ENCODE results near the gene EPS8L1.

EPS8L1 gene

DNA sequence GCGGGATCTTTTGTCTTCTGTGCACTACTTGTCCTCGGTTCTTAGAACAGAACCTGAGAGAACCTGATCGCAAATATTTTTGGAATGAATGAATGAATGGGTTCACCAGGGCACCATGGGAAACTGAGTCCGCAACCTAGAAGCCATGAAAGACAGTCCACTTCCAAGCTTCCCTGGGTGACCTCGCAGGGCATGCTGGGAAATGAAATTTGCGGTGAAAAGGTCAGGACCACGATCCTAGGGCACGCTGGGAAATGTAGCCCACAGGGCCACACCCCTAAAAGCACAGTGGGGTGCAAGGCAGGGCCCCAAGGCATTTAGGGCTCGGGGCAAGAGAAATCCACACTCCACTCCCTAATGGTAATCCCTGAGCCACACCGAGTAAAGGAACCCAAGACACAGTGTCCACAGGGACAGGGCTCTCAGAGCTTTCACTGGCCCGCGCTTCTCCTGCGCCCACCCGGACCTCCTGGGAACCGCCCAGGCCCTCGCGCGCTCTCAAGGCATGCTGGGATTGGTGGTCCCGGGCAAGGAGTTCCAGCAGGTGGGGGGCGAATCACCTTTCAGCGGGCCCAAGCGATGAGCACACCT lies 42.8 kb downstream of the EPS8L1 start:
- Histone ChIP-seq H3K9ac (ENCODE audit: low read length in 2 of 2) (peak overlapping the region in 1 of 2 donors; percentile 63), H3K36me3 (ENCODE audit: control insufficient read depth in 2 of 2, insufficient read depth in 2 of 2, low read length in 2 of 2) (no peaks in the 10 kb centered on the region), H3K27ac (ENCODE audit: low read length) (peak overlapping the region; percentile 58), H3K27me3 (ENCODE audit: control insufficient read depth in 1 of 2, insufficient read depth in 2 of 2, low read length in 2 of 2) (no peaks in the 10 kb centered on the region), H3K4me1 (ENCODE audit: control insufficient read depth, insufficient read depth, low read length) (peaks cover 38% of the 10 kb centered on the region), H3K9me3 (ENCODE audit: control insufficient read depth in 2 of 2, low read length in 2 of 2) (no peaks in the 10 kb centered on the region), H3K4me3 (ENCODE audit: low read length in 2 of 2) (peak overlapping the region; percentile 80 to 90)

DNA sequence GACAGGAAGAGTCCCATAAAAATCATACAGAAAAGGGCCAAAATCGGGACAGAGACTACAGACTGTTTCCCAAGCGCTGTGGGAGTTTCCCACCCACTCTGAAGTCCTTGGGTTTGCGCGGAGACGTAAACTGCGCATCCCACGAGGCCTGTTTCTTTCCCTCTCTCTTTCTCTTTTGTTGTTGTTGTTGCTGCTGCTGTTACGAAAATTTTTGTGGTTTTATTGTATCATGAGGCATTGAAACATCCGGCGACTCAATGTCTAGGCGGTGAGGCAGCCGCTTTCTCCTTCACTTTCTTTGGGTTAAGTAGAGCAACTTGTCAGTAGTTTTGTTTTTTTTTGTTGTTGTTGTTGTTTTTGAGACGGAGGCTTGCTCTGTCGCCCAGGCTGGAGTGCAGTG lies 43.4 kb downstream of the EPS8L1 start:
- no peak overlapping the region for H3K9ac ChIP-seq (ENCODE audit: low read length in 2 of 2)
- H3K9me3 ChIP-seq (ENCODE audit: control insufficient read depth in 2 of 2, low read length in 2 of 2) = no peaks in the 10 kb centered on the region
- H3K4me1 ChIP-seq (ENCODE audit: control insufficient read depth, insufficient read depth, low read length) = peaks cover 33% of the 10 kb centered on the region
- H3K4me3 ChIP-seq (ENCODE audit: low read length in 2 of 2) = no peak overlapping the region
- H3K36me3 ChIP-seq (ENCODE audit: control insufficient read depth in 2 of 2, insufficient read depth in 2 of 2, low read length in 2 of 2) = no peaks in the 10 kb centered on the region
- peaks cover 0 to under 1% of the 10 kb centered on the region in 2 donors for H3K27me3 ChIP-seq (ENCODE audit: control insufficient read depth in 1 of 2, insufficient read depth in 2 of 2, low read length in 2 of 2)
- no peak overlapping the region for H3K27ac ChIP-seq (ENCODE audit: low read length)

DNA sequence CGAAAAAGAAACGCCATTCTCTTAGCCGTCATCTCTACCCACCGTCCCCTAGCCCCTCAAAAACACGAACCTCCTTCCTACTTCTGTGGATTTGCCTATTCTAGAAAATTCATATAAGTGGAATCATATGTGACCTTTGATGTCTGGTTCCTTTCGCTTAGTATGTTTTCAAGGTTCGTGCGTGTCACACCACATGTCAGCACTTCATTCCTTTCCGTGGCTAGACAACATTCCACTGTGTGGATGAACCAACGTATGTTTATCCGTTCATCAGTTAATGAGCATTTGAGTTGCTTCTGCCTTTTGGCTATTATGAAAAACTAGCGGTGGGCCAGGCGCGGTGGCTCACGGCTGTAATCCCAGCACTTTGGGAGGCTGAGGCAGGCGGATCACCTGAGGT lies 55.8 kb downstream of the EPS8L1 start:
- H3K36me3 ChIP-seq (ENCODE audit: control insufficient read depth in 2 of 2, insufficient read depth in 2 of 2, low read length in 2 of 2) = no peaks in the 10 kb centered on the region
- no peak overlapping the region for H3K9ac ChIP-seq (ENCODE audit: low read length in 2 of 2)
- H3K4me3 ChIP-seq (ENCODE audit: low read length in 2 of 2) = no peak overlapping the region
- H3K9me3 ChIP-seq (ENCODE audit: control insufficient read depth in 2 of 2, low read length in 2 of 2) = no peaks in the 10 kb centered on the region
- peaks cover 18 to 21% of the 10 kb centered on the region in 2 donors for H3K27me3 ChIP-seq (ENCODE audit: control insufficient read depth in 1 of 2, insufficient read depth in 2 of 2, low read length in 2 of 2)
- H3K4me1 ChIP-seq (ENCODE audit: control insufficient read depth, insufficient read depth, low read length) = no peaks in the 10 kb centered on the region
- H3K27ac ChIP-seq (ENCODE audit: low read length) = no peak overlapping the region

DNA sequence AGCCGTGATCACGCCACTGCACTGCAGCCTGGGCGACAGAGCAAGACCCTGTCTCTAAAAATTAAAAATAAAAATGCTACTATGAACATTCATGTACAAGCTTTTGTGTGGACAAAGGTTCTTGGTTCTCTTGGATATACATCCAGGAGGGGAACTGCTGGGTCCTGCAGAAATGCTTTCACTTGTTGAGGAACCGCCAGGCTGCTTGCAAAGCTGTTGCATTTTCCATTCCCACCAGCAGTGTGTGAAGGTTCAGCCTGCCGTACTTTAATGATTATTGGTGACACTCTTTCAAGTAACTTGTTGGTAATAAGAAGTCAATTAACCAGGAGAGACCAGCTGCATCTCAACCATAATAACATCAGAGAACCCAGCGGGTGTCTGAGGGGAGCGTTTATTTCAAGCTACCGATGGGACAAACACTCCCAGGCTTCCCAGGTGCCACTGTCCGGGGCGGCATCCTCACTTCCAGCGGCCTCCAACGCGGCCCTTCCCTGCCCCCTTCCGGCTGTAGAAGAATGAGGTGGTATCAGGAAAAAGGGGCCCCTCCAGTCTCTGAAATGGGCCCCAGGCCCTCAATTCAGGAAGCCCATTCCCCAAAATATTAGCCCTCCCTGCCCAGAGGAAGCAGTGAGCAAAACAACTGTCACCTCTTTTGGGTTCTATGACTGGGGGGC lies 56.9 kb downstream of the EPS8L1 start:
- H3K9me3 ChIP-seq (ENCODE audit: control insufficient read depth in 2 of 2, low read length in 2 of 2) = no peaks in the 10 kb centered on the region
- H3K27me3 ChIP-seq (ENCODE audit: control insufficient read depth in 1 of 2, insufficient read depth in 2 of 2, low read length in 2 of 2) = peaks cover 23 to 26% of the 10 kb centered on the region in 2 donors
- H3K36me3 ChIP-seq (ENCODE audit: control insufficient read depth in 2 of 2, insufficient read depth in 2 of 2, low read length in 2 of 2) = no peaks in the 10 kb centered on the region
- H3K9ac ChIP-seq (ENCODE audit: low read length in 2 of 2) = no peak overlapping the region
- H3K27ac ChIP-seq (ENCODE audit: low read length) = no peak overlapping the region
- H3K4me1 ChIP-seq (ENCODE audit: control insufficient read depth, insufficient read depth, low read length) = no peaks in the 10 kb centered on the region
- H3K4me3 ChIP-seq (ENCODE audit: low read length in 2 of 2) = no peak overlapping the region

DNA sequence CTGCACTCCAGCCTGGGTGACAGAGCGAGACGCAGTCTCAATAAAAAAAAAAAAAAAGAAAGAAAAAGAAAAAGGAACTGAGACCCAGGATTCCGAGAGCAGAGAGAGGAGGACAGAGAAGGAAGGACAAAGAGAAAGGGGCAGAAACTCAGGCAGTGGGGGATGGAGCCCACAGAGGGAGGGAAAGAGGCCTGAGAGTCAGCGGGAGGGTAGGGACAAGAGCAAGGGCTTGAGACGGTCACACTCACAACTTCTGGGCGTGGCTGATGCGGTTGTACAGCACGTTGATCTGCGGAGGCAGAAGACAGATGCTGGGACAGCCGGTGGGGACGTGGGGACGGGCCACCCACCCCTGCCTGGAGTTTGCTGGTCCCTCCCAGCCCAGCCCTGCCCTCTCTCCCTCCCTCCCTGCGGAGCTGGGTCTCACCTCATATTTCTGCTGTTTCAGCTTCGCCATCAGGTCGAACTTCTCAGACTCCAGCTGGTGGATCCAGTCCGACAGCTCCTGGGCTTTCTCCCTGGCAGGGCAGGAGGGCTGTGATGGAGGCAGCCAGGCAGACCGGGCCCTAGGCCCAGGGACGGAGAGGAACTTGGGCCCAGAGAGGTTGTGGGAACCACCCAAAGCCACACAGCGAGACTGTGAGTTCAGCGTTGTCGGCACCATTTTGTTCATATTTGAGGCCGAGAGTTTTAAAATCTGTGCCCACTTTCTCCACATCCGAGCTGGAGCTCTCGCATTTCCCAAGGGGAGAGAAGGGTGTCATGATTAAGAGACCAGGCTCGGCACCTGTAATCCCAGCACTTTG lies 58.2 kb downstream of the EPS8L1 start:
- Histone ChIP-seq H3K4me1 (ENCODE audit: control insufficient read depth, insufficient read depth, low read length) (no peaks in the 10 kb centered on the region), H3K9me3 (ENCODE audit: control insufficient read depth in 2 of 2, low read length in 2 of 2) (no peaks in the 10 kb centered on the region), H3K9ac (ENCODE audit: low read length in 2 of 2) (no peak overlapping the region), H3K27me3 (ENCODE audit: control insufficient read depth in 1 of 2, insufficient read depth in 2 of 2, low read length in 2 of 2) (peaks cover 29 to 31% of the 10 kb centered on the region in 2 donors), H3K36me3 (ENCODE audit: control insufficient read depth in 2 of 2, insufficient read depth in 2 of 2, low read length in 2 of 2) (no peaks in the 10 kb centered on the region), H3K27ac (ENCODE audit: low read length) (no peak overlapping the region), H3K4me3 (ENCODE audit: low read length in 2 of 2) (no peak overlapping the region)

DNA sequence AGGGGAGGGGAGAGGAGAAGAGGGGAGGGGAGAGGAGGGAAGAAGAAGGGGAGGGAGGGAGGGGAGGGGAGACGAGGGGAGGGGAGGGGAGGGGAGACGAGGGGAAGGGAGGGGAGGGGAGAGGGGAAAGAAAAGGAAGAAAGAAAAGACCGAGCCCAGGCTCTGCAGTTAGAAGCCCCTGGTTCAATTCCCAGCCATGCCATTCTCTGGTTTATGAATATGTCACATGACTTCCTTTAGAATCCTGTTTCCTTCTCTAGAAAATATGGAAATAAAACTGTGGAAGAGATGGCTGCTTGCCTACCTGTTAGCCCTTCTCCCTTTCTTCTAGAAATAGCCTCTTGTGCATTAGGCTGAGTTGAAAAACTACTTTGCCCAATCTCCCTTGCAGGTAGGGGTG lies 59.1 kb downstream of the EPS8L1 start:
- no peaks in the 10 kb centered on the region for H3K9me3 ChIP-seq (ENCODE audit: control insufficient read depth in 2 of 2, low read length in 2 of 2)
- H3K27ac ChIP-seq (ENCODE audit: low read length) = no peak overlapping the region
- no peak overlapping the region for H3K4me3 ChIP-seq (ENCODE audit: low read length in 2 of 2)
- H3K27me3 ChIP-seq (ENCODE audit: control insufficient read depth in 1 of 2, insufficient read depth in 2 of 2, low read length in 2 of 2) = peaks cover 30 to 31% of the 10 kb centered on the region in 2 donors
- no peaks in the 10 kb centered on the region for H3K4me1 ChIP-seq (ENCODE audit: control insufficient read depth, insufficient read depth, low read length)
- no peaks in the 10 kb centered on the region for H3K36me3 ChIP-seq (ENCODE audit: control insufficient read depth in 2 of 2, insufficient read depth in 2 of 2, low read length in 2 of 2)
- H3K9ac ChIP-seq (ENCODE audit: low read length in 2 of 2) = no peak overlapping the region

DNA sequence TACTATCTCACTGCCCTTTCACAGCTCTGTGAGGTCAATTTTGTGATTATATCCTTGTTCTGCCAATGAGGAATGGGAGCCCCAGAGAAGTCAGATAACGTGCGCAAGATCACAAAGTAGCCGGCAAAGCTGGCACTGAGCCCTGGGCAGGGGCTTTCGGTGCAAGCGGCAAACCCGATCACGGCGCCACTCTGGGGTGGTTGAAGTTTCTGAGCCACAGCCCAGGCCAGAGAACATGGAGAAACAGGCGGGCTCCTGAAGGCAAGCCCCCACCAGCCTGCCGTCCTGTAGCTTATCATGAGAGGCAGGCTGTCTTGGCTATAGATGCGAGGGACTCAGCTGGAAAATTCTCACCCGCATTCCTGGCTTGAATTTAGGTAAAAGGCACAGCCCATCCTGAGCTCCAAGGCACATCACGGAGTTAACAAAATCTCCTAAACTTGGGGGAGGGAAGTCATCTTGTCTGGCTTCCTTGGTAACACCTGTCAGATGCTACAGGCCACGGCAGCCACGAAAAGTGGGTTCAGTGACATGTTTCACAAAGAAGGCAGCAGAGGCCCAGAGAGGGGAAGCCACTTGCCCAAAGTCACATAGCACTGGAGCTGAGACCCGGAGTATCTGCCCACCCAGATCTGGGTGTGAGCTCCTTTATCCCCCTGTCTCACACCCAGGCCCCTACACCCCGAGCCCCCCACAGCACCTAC lies 60.9 kb downstream of the EPS8L1 start:
- Histone ChIP-seq H3K9me3 (ENCODE audit: control insufficient read depth in 2 of 2, low read length in 2 of 2) (no peaks in the 10 kb centered on the region), H3K9ac (ENCODE audit: low read length in 2 of 2) (no peak overlapping the region), H3K27me3 (ENCODE audit: control insufficient read depth in 1 of 2, insufficient read depth in 2 of 2, low read length in 2 of 2) (peaks cover 28 to 34% of the 10 kb centered on the region in 2 donors), H3K36me3 (ENCODE audit: control insufficient read depth in 2 of 2, insufficient read depth in 2 of 2, low read length in 2 of 2) (no peaks in the 10 kb centered on the region), H3K4me3 (ENCODE audit: low read length in 2 of 2) (no peak overlapping the region), H3K27ac (ENCODE audit: low read length) (no peak overlapping the region), H3K4me1 (ENCODE audit: control insufficient read depth, insufficient read depth, low read length) (peaks cover 3% of the 10 kb centered on the region)

All from stomach smooth muscle (tissue), 2 donors.